Stimulated activated CD8-positive, alpha-beta memory T cell treated with anti-CD3 and anti-CD28 coated beads, Interleukin-4, amount 100 ng/mL, for 1 hour (primary cell): ENCODE data around the gene ALDH3B1.

Source experiments
- DNase-seq, 2 donors: peaks; one replicate each; pipeline ENCODE4 v3.0.0-alpha.2; 2020; ENCODE audit warnings: low read depth in 2 of 2, low spot score in 1 of 2

Gene ALDH3B1

GRCh38 chr11:68066742-68067141 is 56.6 kb downstream of the ALDH3B1 start:
- DNase-seq: no peak

GRCh38 chr11:68067991-68068390 is 57.9 kb downstream of the ALDH3B1 start:
- DNase-seq: no peak

GRCh38 chr11:68071281-68072048 is 61.3 kb downstream of the ALDH3B1 start:
- DNase-seq: no peak

GRCh38 chr11:68074584-68075352 is 64.6 kb downstream of the ALDH3B1 start:
- DNase-seq: no peak

- no peak for DNase-seq
Measured at GRCh38 chr11:68076371-68077042, 66.4 kb downstream of the ALDH3B1 start.

- no peak for DNase-seq
Measured at GRCh38 chr11:68077617-68078582, 67.8 kb downstream of the ALDH3B1 start.
